ENCODE results near the gene DAND5. TPM values are rescaled to one million over a fixed set of nuclear protein-coding genes. Genes with fewer than 3 reads are reported as not detected.
"Not testable (repeated sequence)": the region's sequence is repeated elsewhere in the genome, so short reads cannot be mapped to it uniquely, and the experiment has no call there.

Gene DAND5
- total and polyA plus RNA-seq, 7 donors: 0.13 to 2.0 (median 1.7) TPM; not detected in 2

DNA sequence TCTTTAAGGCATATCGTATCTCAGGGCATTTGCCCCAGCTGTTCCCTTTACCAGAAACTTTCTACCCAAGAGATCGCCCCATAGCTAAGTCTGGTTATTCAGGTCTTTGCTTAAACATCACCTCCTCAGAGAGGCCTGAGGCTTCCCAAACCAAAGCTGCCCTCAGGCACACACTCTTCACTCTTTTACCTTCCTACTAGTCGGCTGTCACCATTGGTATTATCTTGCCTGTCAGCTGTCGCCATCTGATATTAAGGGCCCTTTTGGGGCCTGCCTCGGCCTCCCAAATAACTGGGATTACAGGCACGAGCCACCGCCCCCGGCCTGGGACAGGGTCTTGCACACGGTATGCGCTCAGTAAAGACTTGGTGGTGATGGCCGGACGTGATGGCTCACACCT lies 13.4 kb upstream of the DAND5 start:
- intact Hi-C loops (cut with DNase I): no loop called here
- H3K4me1 ChIP-seq: peaks cover 0 to 43% (median 29%) of the 10 kb centered on the region in 4 donors
- WGBS, 2 donors: 53 to 67% methylated on average over 12 of the region's 12 CpGs
- no peak for DNase-seq
- H3K27me3 ChIP-seq: no peaks in the 10 kb centered on the region
- H3K4me3 ChIP-seq: peak overlapping the region; percentile 73 to 96 (median 91)
- H3K27ac ChIP-seq: peak overlapping the region; percentile 91 to 94 (median 92)
- TF ChIP-seq POLR2A (IDR thresholded peaks at IDR 0.05) (no peak), EP300 (IDR thresholded peaks at IDR 0.05) (no peak), POLR2AphosphoS5 (IDR thresholded peaks at IDR 0.05) (no peak)
- TF ChIP-seq, protein P1, sequence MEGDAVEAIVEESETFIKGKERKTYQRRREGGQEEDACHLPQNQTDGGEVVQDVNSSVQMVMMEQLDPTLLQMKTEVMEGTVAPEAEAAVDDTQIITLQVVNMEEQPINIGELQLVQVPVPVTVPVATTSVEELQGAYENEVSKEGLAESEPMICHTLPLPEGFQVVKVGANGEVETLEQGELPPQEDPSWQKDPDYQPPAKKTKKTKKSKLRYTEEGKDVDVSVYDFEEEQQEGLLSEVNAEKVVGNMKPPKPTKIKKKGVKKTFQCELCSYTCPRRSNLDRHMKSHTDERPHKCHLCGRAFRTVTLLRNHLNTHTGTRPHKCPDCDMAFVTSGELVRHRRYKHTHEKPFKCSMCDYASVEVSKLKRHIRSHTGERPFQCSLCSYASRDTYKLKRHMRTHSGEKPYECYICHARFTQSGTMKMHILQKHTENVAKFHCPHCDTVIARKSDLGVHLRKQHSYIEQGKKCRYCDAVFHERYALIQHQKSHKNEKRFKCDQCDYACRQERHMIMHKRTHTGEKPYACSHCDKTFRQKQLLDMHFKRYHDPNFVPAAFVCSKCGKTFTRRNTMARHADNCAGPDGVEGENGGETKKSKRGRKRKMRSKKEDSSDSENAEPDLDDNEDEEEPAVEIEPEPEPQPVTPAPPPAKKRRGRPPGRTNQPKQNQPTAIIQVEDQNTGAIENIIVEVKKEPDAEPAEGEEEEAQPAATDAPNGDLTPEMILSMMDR (IDR thresholded peaks at IDR 0.05): no peak
- H3K9me3 ChIP-seq: no peaks in the 10 kb centered on the region
- H3K36me3 ChIP-seq: peaks cover 9 to 38% (median 24%) of the 10 kb centered on the region in 4 donors

DNA sequence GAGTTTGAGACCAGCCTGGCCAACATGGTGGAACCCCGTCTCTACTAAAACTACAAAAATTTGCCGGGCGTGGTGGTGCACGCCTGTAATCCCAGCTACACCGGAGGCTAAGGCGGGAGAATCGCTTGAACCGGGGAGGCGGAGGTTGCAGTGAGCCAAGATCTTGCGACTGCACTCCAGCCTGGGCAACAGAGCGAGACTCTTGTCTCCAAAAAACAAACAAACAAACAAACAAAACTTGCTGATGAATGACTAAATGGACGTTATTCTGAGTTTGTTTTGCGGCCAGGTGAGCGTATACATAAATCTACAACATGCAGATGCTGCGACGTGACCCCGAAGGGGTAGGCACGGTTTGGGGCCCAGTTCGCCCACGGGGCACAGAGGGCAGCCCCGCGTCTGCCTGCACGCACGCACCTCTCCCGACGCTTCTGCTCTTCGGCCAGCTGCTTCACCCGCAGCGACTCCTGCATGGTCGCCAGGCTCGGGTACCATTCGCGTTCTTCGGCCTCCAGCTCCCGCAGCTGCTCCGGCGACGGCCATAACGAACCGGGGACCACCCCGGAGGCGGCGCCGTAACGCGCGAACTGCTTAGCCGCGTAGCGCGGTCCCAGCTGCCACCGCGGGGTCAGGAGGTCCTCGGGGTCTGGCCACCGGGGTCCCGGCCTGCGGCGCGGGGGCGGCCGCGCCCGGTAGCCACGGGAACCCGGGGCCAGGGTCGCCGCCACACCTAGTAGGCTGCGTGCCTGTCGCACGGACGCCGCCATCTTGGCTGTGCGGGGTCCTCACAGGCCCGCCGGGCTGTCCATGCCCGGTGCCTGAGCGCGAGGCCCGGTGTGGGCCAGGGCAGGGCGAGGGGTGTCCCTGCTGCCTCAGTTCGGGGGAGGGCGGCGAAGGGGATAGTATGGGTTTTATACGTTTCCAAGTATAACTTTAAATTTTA lies 12.7 kb upstream of the DAND5 start, which contains the start of gene GADD45GIP1:
Gene GADD45GIP1 (minus strand): TSS at position 778 of the 943 bp plus-strand sequence. CDS start 11 bp downstream, at position 767.
- peak within 1 kb of the TSS; percentile 91 to 94 (median 92) for H3K27ac ChIP-seq
- peaks cover 9 to 31% (median 19%) of the 10 kb centered on the region in 4 donors for H3K36me3 ChIP-seq
- intact Hi-C loops (cut with DNase I): no loop called here
- TF ChIP-seq POLR2A (IDR thresholded peaks at IDR 0.05) (peak in 1 of 2 donors; percentile 45), EP300 (IDR thresholded peaks at IDR 0.05) (no peak), POLR2AphosphoS5 (IDR thresholded peaks at IDR 0.05) (peak; percentile 32 to 86 (median 72))
- peaks cover 0 to 43% (median 29%) of the 10 kb centered on the region in 4 donors for H3K4me1 ChIP-seq
- 2 to 4% methylated on average over 84 of the region's 84 CpGs for WGBS, 2 donors
- peak; percentile 88 for DNase-seq
- H3K9me3 ChIP-seq: no peaks in the 10 kb centered on the region
- no peaks in the 10 kb centered on the region for H3K27me3 ChIP-seq
- H3K4me3 ChIP-seq: peak within 1 kb of the TSS; percentile 73 to 96 (median 91)

DNA sequence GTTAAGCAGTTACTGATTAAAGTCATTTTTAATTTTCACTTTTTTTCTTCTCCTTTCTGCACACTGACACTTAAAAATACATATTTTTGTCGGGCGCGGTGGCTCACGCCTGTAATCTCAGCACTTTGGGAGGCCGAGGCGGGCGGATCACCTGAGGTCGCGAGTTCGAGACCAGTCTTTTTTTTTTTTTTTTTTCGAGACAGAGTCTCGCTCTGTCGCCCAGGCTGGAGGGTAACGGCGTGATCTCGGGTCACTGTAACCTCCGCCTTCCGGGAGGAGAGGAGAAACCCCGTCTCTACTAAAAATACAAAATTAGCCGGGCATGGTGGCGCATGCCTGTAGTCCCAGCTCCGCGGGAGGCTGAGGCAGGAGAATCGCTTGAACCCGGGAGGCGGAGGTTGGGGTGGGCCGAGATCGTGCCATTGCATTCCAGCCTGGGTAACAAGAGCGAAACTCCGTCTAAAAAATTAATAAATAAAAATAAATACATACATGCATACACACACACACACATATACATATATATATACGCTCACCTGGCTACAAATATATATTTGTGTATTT lies 11.9 kb upstream of the DAND5 start:
- H3K4me1 ChIP-seq: peaks cover 0 to 41% (median 28%) of the 10 kb centered on the region in 4 donors
- H3K27me3 ChIP-seq; DNase-seq; H3K9me3 ChIP-seq; intact Hi-C loops (cut with DNase I): not testable (repeated sequence)
- H3K36me3 ChIP-seq: peaks cover 3 to 23% (median 15%) of the 10 kb centered on the region in 4 donors
- H3K4me3 ChIP-seq: peak overlapping the region; percentile 73 to 96 (median 91)
- peak overlapping the region; percentile 91 to 94 (median 92) for H3K27ac ChIP-seq
- 15 to 24% methylated on average over 31 of the region's 31 CpGs for WGBS, 2 donors

DNA sequence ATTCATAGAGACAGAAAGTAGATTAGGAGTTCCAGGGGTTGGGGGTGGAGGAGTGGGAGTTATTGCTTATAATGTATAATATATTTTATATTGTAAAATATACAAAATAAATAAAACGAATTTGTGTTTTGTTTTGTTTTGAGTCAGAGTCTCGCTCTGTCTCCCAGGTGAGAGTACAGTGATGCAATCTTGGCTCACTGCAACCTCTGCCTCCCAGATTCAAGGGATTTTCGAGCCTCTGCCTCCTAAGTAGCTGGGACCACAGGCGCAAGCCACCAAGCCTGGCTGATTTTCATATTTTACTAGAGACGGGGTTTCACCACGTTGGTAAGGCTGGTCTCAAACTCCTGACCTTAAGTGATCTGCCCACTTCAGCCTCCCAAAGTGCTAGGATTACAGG lies 9.9 kb upstream of the DAND5 start:
- WGBS, 2 donors: 58 to 69% methylated on average over 6 of the region's 6 CpGs
- Histone ChIP-seq H3K27me3 (no peaks in the 10 kb centered on the region), H3K4me3 (no peak overlapping the region), H3K4me1 (peaks cover 0 to 24% (median 19%) of the 10 kb centered on the region in 4 donors), H3K27ac (no peak overlapping the region), H3K9me3 (no peaks in the 10 kb centered on the region), H3K36me3 (peaks cover 0 to 3% (median under 1%) of the 10 kb centered on the region in 4 donors)
- no peak for DNase-seq
- intact Hi-C loops (cut with DNase I): no loop called here
- no peak for TF ChIP-seq POLR2A (IDR thresholded peaks at IDR 0.05)
- TF ChIP-seq, protein P1 (IDR thresholded peaks at IDR 0.05): no peak
- TF ChIP-seq EP300 (IDR thresholded peaks at IDR 0.05): no peak

DNA sequence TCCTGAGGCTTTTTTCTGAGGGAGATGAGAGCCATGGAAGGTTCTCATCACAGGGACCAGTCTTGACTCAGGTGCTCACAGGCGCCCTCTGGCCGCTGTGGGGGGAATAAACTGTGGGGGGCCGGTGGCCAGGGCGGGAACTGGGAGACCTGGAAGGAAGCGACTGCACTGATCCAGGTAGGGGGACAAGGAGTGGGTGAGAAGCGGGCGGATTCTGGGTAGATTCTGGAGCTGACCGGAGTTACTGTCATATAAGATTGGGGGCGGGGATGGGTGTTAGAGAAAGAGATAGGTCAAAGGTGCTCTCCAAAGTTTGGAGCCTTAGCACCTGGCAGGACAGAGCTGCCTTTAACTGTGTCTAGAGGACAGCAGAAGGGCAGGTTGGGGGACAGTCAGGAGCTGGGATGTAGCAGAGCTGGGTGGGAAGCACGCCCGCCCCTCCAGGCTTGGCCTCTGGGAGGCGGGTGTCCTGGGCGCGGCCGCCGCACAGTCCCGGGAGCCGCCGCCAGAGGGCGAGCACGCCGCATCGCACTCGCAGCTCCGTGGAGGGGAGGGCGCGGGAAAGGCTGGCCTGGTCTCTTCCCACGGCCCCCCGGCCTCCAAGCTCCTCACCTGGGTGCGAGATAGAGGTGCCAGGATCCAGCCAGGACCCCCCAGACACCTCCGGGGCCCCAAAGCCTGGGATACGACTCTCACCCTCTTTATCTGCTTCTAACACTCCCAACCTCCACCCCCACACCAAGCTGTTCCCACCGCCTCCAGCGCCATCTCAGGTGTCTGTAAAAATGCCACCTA lies 4.2 kb upstream of the DAND5 start:
- Histone ChIP-seq H3K27ac (peak overlapping the region; percentile 69 to 82 (median 73)), H3K4me1 (peaks cover 0 to 17% (median 11%) of the 10 kb centered on the region in 4 donors), H3K36me3 (no peaks in the 10 kb centered on the region), H3K4me3 (peak overlapping the region; percentile 32 to 56 (median 47)), H3K27me3 (no peaks in the 10 kb centered on the region), H3K9me3 (no peaks in the 10 kb centered on the region)
- 0% methylated on average over 34 of the region's 34 CpGs for WGBS, 2 donors
- TF ChIP-seq EP300 (IDR thresholded peaks at IDR 0.05) (no peak), POLR2AphosphoS5 (IDR thresholded peaks at IDR 0.05) (peak in 1 of 4 donors; percentile 32), POLR2A (IDR thresholded peaks at IDR 0.05) (no peak)
- TF ChIP-seq, protein P1 (IDR thresholded peaks at IDR 0.05): peak; percentile 89 to 96 (median 96)
- intact Hi-C loops (cut with DNase I): loop anchor here (1.0 kb wide), 1 partner anchor 80 kb away; no protein-coding TSS in a partner anchor
- DNase-seq: peak; percentile 88

Data from sigmoid colon (tissue), 7 donors.